HG03378 (cell line): ENCODE measurements around the gene UBTF.

Source experiments
- ATAC-seq: cut with Tn5 transposase; IDR thresholded peaks from one replicate; pipeline ENCODE4 v1.9.1; 2021; ENCODE audit warnings: mild to moderate bottlenecking, moderate library complexity; ENCODE audit not compliant: unreplicated experiment

Gene UBTF

GRCh38 chr17:44219616-44220212 lies at the start of gene UBTF:
Gene UBTF (minus strand): TSS chr17:44219675. CDS start chr17:44218229, 1,446 bp downstream.
- ATAC-seq, result no peak

- no peak for ATAC-seq
Observed at GRCh38 chr17:44268709-44269534, 49.4 kb upstream of the UBTF start.

GRCh38 chr17:44267818-44268490 lies 48.5 kb upstream of the UBTF start, which contains the start of gene SLC4A1:
Gene SLC4A1 (minus strand): TSS chr17:44268135. CDS start chr17:44262866, 5,269 bp downstream.
- no peak for ATAC-seq

GRCh38 chr17:44267165-44267455 lies 47.6 kb upstream of the UBTF start:
- ATAC-seq, result no peak

- ATAC-seq, result no peak
Observed at GRCh38 chr17:44266402-44267164, 47.1 kb upstream of the UBTF start.

- ATAC-seq, result no peak
Observed at GRCh38 chr17:44263345-44263902, 43.9 kb upstream of the UBTF start.

GRCh38 chr17:44262654-44263225 lies 43.3 kb upstream of the UBTF start:
- no peak for ATAC-seq

- no peak for ATAC-seq
Observed at GRCh38 chr17:44260296-44260695, 40.8 kb upstream of the UBTF start.

- no peak for ATAC-seq
Observed at GRCh38 chr17:44258811-44259351, 39.4 kb upstream of the UBTF start.

- ATAC-seq, result no peak
Observed at GRCh38 chr17:44257815-44258760, 38.6 kb upstream of the UBTF start.

GRCh38 chr17:44256671-44257070 lies 37.2 kb upstream of the UBTF start:
- ATAC-seq, result no peak

GRCh38 chr17:44255915-44256314 lies 36.4 kb upstream of the UBTF start:
- no peak for ATAC-seq

- ATAC-seq, result no peak
Observed at GRCh38 chr17:44254361-44255095, 35.1 kb upstream of the UBTF start.

GRCh38 chr17:44253006-44253405 lies 33.5 kb upstream of the UBTF start:
- ATAC-seq, result no peak

- no peak for ATAC-seq
Observed at GRCh38 chr17:44251062-44251461, 31.6 kb upstream of the UBTF start.

GRCh38 chr17:44249501-44250246 lies 30.2 kb upstream of the UBTF start:
- no peak for ATAC-seq

- no peak for ATAC-seq
Observed at GRCh38 chr17:44247876-44248736, 28.6 kb upstream of the UBTF start.
